Cortex of kidney (tissue), 1 donor: ENCODE results near the gene PDCD10.
A peak's percentile ranks its signal among the peaks of the same experiment; 100 is the strongest.

ENCODE experiments used
- DNase-seq: peaks from one replicate; lab custom pipeline; 2025; lab: John Stamatoyannopoulos, UW

Gene PDCD10

DNA sequence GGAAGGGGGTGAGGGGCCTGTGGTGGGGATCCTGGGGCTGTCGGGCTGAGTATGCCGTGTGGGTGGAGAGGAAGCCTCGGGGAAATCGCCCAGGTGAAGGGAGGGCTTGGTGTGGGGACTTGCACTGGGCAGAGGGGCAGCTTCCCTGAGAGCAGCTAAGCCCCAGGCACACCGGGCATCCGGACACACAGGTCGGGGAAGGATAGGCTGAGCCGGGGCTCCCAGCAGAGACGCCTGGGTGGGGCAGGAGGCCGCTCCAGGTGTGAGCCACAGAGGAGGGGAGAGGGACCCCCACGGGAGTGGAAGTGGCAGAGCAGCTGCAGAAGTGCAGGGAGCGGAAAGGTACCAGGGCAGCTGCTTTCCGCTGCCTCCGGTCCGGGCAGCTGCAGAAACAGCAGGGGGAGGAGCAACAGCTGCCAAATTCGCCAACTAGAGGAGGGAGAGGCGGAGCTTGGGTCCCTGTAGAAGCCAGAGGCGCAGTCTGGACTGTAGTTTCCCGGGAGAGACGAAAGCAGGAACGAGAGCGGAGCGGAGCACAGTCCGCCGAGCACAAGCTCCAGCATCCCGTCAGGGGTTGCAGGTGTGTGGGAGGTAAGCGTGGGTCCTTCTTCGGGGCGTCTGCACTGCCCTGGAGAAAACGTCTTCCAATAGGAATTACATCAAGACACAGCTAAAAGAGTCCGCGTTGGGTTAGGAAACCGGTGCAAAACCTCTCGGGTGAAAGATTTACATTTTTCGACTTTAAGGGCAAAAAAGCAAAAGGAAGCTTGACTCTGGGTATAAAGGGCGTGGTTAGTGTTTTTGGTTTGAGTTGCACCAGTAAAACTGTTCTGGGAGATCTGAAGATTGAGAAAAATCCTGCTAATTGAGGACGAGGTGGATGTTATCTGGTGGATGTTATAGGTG lies 794 bp upstream of the PDCD10 start, which contains the start of gene SERPINI1:
TSS of gene SERPINI1 (plus strand) at position 489 of the 906 bp plus-strand sequence. CDS start 53,408 bp downstream, outside the sequence.
- peak; percentile 19 for DNase-seq

DNA sequence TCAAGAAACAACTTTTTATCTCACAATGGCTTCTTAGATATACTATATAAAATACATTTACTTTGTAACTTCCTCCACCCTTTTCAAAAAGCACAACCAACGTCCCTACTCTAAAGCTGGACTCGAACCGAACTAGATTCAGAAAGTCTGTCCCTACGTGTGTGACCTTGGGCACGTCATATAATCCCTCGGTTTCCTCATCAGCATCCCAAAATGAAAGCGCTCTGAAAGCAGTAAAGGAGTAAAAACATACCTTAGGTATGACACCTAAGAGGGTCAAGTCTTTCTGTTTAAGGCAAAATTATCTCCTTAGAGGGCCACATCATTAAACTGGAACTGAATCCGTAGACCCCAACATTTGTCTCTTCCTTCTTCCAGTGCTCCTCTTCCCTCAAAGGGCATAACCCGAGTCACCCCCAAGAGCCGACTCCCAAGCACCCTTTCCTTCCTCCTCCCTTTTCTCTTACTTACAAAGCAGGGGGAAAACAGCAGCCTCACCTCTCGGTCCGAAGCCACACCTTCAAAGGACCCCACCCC lies 663 bp downstream of the PDCD10 start:
- DNase-seq: no peak

DNA sequence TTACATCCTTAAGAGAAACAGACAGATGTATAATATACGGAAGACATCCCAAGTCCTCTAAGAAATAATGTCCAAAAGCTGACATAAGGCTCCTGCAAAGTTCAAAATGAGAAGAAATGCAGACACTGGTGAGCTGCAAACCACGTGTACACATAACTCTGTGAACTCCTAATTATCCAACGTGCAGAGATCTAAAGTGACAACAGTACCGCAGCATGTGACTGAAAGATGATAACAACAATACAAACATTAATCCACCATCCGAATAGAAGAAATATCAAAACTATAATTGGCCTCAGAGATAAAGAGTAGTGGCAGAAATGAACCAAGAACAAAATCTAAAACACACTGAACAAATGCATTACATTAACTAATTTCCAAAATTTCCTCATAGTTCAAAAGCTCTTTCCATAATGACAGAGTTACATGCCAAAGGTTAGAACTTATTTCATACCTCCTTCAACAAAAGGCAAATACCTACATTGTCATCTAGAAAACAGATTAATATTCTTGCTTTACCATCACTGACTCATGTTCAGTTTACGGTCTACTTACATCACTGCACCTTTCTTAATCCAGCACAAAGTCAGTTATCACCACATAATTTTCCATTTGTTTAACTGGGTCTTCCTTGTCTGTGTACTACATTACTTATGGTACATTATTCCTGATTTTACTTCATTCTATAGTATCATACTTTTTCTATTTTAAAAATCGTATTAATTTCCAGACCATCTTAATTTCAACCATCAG lies 2.2 kb downstream of the PDCD10 start:
- no peak for DNase-seq

DNA sequence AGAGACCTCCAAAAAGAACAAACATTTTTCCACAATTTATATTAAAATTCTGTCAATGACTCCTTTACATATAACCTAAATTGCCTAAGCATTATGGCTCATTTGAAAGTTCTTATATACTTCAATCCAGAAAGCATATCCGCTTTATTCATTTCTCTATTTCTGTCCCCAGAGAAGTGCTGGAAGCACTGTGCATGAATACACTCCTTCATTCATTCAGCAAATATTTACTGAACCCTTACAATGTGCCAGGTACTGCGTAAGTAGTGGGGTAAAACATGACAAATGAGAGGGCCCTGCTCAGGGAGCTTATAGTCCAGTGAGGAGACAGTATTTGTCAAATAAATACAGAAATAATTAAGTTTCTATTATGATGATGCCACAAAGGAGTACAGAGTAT lies 3.3 kb downstream of the PDCD10 start:
- no peak for DNase-seq

DNA sequence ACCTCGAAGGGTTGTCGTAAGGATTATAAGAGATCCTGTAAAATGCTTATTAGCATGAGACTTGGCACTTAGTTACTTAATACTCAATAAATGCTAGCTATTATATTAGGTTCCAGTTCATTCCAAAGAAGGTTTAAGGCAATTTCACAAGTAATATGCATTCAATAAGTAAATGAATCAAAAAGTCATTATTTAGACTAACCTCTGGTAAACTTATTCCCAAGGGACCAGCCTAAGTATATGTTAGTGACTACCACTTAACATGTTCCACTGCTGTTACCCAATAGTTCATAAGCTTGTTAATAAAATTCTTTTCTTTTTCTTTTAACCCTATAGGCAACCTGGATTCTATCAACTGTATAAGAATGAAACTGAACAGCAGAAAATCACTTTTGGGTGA lies 5.1 kb downstream of the PDCD10 start:
- DNase-seq: no peak

DNA sequence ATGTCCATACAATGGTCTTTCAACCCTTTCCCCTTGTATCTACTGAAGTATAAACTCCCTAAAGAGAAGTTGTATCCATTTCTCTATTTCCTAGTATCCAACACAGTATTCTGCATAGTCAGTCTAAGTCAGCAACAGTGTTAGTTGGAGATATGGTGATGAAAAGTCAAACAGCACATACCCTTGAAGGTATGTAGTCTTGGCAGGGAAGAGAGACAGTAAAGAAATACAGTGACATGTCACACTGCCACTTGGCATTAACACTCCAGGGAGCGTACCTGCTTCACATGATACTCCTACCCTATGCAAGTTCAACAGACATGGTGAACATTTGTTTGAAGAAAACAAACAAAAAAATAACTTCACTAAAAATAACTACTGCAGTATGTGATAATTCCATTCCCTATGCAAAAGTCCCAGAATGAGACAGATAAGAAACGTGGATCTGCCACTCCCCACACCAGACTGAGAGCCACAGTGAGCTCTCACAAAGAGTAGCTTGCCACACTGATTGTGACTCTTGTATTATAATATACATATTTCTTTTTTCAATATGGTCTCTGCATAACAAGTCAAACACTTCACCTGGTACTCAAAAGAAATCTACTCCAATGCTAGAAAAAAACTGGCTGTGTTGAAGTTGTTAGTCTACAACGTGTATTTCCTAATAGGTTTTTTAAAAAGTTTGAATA lies 5.9 kb downstream of the PDCD10 start:
- DNase-seq: no peak

DNA sequence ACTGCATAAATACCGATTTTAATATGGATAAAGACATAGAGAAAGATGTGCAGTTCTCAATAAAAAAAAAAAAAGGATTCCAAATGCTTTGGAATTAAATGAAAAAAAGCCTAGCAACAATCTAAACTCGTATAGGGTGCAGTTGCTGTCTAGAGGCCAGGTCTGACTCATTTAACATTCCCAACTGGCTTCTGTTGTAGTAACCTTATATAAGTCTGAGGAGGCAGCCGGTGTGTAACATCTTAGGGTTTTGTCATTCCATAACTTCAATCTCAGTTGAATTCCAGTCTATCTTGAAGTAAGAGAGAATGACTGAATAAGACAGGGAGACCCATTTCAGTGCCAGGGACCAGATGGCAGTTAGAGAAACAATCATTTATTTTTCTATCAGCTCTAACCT lies 6.5 kb downstream of the PDCD10 start:
- DNase-seq: no peak

DNA sequence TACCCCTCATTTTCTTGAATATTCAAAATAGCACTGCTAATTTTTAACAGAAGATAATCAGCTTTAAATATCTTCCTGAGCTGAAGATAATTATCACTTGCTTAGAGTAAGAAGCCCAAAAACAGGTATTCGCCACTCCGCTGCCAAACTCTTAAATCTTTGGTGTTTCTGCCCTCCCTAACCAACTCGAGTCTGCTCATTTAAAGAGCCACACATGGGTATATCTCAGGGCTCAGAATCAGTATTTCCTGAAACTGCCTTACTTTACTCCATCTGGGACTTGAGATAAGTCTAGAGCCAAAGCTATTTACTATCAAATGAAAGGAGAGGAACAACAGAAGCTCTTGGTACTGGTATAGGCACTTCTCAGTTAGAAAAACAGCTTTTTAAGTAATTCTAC lies 10.8 kb downstream of the PDCD10 start:
- no peak for DNase-seq

DNA sequence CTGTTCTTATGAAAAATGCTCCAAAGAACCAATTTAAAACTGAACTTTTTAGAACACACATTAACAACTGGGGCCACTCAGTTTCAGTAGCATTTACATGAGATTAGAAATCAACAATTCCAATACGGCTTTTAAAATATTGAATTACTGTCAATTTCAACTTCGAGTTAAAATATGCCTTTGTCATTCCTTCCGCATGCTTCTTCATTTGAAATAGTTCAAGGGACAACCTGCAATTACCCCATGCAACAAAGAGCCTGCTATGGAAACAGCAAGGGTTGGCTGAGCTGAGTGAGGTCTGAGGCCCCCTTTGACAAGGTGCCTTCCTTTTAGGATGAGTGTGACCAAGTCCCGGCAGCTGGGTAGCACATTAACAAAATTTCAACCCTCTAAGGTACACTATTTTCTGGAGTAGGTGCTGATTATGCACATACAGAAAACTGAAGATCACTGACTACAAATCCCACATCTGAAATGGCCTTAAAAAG lies 11.6 kb downstream of the PDCD10 start:
- no peak for DNase-seq

DNA sequence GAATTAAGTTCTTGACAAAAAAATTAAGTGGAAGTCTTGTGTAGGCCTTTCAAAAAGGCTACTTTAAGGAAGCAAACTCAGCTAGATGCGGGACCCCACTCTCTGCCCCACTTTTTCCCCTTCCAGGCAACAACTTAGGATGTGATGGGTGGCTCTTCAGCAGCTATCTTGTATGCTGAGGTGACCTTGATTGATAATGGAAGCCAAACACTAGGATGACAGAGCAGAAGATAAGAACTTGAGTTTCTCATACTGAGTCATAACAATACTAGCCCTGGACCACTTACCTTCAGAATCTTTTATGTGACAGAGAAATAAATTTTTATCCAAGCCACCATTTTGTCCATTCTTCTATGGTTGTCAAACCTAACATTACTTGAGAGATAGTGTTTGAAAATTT lies 16.1 kb downstream of the PDCD10 start:
- no peak for DNase-seq

DNA sequence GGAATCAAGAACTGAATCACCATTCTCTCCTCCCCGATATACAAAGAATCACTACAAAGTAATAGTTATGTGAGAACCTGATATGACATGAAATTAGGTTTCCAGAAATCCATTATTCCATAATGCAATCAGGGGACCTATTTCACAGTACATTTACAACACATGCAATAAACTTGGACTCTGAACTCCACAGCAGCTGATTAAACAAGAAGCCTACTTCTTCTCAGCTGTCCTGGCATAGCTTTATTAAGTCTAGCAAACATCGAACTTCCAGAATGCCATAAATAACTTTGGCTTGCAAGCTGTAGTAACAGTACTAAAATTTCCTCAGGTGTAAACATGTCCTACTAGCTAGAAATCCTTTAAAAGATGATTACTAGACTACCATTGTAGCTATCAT lies 17.8 kb downstream of the PDCD10 start:
- DNase-seq: no peak

DNA sequence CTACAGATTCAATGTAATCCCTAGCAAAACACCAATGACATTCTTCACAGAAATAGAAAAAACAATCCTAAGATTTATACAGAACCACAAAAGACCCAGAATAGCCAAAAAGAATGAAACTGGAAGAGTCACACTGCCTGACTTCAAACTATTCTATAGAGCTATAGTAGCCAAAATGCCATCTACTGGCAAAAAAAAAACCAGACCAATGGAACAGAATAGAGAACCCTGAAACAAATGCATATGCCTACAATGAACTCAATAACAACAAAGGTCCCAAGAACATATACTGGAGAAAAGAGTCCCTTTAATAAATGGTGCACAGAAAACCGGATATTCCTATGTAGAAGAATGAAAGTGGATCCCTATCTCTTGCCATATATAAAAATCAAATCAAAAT lies 19.8 kb downstream of the PDCD10 start:
- DNase-seq: no peak

DNA sequence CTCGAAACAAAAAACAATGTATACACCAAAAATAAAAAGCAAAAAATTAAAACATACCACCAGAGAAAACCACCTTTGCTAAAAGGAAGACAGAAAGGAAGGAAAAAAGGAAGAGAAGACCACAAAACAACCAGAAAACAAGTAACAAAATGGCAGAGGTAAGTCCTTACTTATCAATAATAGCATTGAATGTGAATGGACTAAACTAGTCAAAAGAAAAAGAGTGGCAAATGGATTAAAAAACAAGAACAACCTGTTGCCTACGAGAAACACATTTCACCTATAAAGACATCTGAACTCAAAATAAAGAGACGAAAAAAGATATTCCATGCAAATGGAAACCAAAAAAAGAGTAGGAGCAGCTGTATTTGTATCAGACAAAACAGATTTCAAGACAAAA lies 22.2 kb downstream of the PDCD10 start:
- no peak for DNase-seq

DNA sequence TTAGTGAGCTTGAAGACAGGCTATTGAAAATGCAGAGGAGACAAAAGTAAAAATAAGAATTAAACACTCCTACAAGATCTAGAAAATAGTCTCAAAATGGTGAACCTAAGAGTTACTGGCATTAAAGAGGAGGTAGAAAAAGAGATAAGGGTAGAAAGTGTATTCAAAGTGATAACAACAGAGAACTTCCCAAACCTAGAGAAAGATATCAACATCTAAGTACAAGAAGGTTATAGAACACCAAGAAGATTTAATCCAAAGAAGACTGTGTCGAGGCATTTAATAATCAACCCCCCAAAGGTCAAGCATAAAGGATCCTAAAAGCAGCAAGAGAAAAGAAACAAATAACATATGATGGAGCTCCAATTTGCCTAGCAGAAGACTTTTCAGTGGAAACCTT lies 23.3 kb downstream of the PDCD10 start:
- DNase-seq: no peak

DNA sequence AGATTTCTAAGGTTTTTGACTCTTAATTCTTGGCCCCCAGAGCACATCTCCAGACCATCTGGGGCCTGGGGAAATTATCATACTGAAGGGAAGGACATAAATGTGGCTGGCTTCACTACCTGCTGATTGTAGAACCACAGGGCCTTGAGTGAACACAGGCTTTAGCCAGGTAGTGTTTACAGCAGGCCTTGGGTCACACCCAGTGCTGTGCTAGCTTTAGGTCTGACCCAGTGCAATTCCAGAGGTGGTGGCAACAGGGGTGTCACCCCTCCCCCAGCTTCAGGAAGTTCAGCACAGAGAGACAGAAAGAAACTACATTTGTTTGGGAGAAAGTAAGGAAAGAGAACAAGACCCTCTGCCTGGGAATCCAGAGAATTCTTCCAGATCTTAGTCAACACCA lies 24.1 kb downstream of the PDCD10 start:
- no peak for DNase-seq

DNA sequence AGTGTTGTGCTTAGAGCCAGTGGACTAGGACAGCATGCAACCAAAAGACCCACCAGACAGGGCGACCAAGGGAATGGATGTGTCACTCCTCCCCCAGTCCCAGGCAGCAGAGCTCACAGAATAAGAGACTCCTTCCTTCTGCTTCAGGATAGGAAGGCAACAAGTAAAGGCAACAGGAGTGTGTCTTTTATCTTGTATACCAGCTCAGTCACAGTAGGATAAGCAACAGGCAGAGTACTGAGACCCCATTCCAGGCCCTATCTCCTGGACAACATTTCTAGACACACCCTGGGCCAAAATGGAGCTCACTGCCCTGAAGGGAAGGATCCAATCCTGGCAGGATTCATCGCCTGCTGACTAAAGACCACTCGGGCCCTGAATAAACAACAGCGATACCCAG lies 25.0 kb downstream of the PDCD10 start:
- no peak for DNase-seq

DNA sequence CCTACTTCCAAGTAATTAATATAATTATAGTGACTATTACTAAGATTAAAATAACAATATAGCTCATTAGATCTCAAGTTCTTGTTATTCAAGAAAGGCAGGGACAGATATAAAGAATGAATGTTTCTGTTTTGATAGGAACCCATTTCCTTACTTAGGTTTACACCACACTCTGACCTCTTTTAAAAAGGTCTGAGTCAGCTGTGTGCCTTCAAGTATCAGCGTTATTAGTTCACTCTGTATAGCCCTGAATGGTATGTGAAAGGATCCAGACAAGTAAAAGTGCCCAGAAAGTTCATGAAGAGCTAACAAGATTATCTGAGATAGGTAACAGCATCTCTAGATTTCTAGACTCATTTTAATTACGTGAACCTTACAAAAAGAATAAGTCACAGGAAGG lies 28.9 kb downstream of the PDCD10 start:
- no peak for DNase-seq

DNA sequence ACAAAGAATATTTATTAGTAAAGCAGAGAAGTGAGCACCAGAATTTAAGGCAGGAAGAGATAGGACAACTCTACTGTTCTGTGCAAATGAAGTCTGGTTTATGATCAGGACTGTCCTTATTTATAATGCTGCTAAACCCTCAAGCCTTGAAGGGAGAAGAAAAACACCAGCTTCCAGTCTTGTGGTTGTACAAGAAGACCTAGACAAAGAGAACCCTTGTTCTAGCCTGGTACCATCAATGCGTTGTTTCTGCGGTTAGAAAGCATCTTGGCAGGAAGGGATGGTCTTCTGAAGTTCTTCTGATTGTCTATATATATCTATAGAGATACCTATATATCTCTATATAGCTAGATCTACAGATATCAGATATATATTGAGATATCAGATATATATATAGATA lies 33.8 kb downstream of the PDCD10 start:
- no peak for DNase-seq

DNA sequence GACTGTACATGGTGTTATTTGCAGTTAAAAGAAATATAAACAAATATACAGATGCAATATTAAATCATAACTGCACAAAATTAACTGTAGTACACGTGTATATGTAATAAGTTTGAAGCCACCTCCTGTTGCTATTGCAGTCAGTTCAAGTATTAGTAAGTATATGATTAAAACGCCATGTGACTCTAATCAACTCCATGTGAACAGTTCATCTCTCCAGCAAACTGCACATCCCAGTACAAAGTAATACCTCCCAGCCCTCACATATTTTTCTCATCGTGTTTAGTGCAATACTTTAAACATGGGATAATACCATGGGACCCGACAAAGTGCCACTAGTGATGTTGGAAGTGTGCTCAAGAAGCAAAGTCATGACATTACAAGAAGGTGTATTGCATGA lies 34.6 kb downstream of the PDCD10 start:
- DNase-seq: no peak

DNA sequence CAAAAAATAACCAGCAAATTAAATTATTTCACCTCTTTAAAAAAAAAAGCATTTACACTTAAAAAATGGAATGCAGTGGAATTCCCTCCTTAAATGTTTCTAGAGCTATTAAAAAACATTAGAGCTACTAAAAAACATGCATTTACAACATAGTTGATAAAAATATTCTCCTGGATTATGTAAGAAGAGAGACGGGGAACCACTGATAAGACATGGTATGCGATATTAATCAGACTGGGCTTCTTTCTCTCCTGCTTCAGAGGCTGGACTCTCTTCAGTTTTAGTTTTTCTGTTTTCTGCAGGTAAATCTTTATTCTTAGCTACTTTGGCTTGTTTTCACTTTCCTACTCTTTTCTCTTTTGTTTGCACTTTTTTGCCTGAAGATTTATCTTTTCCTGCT lies 40.6 kb downstream of the PDCD10 start:
- DNase-seq: no peak

DNA sequence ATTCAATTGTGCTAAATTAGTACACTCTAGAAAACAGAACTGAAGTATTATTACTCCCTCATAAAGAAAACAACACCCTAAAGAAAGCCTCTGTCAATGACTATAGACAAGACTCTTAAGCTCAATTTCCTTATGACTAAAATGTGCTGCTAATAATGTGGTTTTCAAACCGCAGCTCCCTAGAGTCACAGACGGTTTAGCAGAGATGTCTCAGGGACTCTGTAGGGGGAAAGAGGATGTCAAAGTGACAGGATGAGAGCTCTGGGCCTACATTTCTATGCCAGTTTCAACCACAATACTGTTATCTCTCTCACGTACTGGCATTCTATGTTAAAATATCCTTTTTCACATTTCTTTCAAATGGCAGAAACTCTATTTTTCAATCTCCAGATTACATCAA lies 43.3 kb downstream of the PDCD10 start:
- DNase-seq: no peak

DNA sequence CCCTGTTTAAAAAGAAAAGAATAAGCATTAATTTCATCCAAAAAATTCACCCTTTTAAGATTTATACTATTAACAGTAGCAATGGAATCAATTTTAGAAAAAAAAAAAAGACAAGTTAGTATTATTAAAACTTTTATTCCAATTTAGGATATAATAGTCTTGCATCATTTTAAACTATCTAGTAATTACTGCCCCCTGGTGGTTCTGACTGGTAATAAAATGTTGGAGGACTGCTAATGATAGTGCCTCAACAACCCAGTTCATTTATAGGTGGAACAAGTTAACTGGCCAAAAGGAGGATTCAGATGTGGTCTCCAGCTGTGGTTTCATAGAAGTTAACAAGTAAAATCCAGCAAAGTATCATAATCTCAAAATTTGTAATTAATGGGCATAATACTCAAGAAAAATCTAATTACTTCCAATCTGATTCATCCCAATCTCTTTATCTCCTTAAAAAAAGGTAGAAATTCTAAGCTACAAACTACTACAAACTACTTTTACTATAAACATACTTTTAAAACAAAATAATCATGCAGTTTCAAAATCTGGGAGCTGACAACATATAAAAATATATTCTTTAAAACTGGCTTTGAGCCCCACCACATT lies 50.2 kb downstream of the PDCD10 start:
- DNase-seq: no peak
